OCI-LY1 (cell line): ENCODE data around the gene PGLYRP1.

Source experiments
- H2AFZ ChIP-seq: fragments of 200-600 bp; sonication (generic), shearing (Covaris generic); 2 replicates; pipeline ENCODE4 v1.6.0; 2014; ENCODE audit warnings: antibody characterized with exemption, mild to moderate bottlenecking, low read length
- H3F3A ChIP-seq: fragments of 200-600 bp; sonication (generic), shearing (Covaris generic); 2 replicates; pipeline ENCODE4 v1.6.0; 2014; ENCODE audit warnings: mild to moderate bottlenecking, antibody characterized with exemption, low read length, moderate library complexity; ENCODE audit not compliant: insufficient read depth
- H3K27ac ChIP-seq: fragments of 200-600 bp; sonication (generic); 2 replicates; pipeline ENCODE4 v1.5.1; 2014; ENCODE audit warnings: low read length, mixed run types, mild to moderate bottlenecking, low read depth; ENCODE audit not compliant: poor library complexity, severe bottlenecking
- H3K27me3 ChIP-seq: fragments of 200-600 bp; sonication (generic); 2 replicates; pipeline ENCODE4 v1.6.0; 2014; ENCODE audit warnings: antibody characterized with exemption, mild to moderate bottlenecking, low read length, moderate library complexity; ENCODE audit not compliant: insufficient read depth
- H3K36me3 ChIP-seq: fragments of 200-600 bp; sonication (generic); 2 replicates; pipeline ENCODE4 v1.6.1; 2014; ENCODE audit warnings: mild to moderate bottlenecking, antibody characterized with exemption, low read length, moderate library complexity, mixed read lengths; ENCODE audit not compliant: insufficient read depth
- H3K4me1 ChIP-seq: fragments of 200-600 bp; sonication (generic); 2 replicates; pipeline ENCODE4 v1.5.1; 2014; ENCODE audit warnings: mild to moderate bottlenecking, low read length, moderate library complexity; ENCODE audit not compliant: insufficient read depth, severe bottlenecking
- H3K4me2 ChIP-seq: fragments of 200-600 bp; sonication (generic), shearing (Covaris generic); 2 replicates; pipeline ENCODE4 v1.6.1; 2014; ENCODE audit warnings: low read length
- H3K4me3 ChIP-seq: fragments of 200-600 bp; sonication (generic); 2 replicates; pipeline ENCODE4 v1.5.1; 2014; ENCODE audit warnings: low read length, low read depth, mild to moderate bottlenecking, mixed read lengths; ENCODE audit not compliant: poor library complexity, severe bottlenecking
- H3K79me2 ChIP-seq: fragments of 200-600 bp; shearing (Covaris generic); 2 replicates; pipeline ENCODE4 v1.6.1; 2016; ENCODE audit warnings: mixed run types, low read length, mixed read lengths; ENCODE audit not compliant: insufficient read depth
- H3K9ac ChIP-seq: fragments of 200-600 bp; sonication (generic), shearing (Covaris generic); 2 replicates; pipeline ENCODE4 v1.6.1; 2014; ENCODE audit warnings: mild to moderate bottlenecking, low read length, mixed read lengths
- H3K9me2 ChIP-seq: fragments of 200-600 bp; sonication (generic), shearing (Covaris generic); 2 replicates; pipeline ENCODE4 v1.6.1; 2014; ENCODE audit warnings: low read depth, mild to moderate bottlenecking, low read length, mixed read lengths
- H3K9me3 ChIP-seq: fragments of 200-600 bp; shearing (Covaris generic); 2 replicates; pipeline ENCODE4 v1.6.1; 2014; ENCODE audit warnings: low read length, mixed read lengths
- H4K20me1 ChIP-seq: fragments of 200-600 bp; sonication (generic), shearing (Covaris generic); 2 replicates; pipeline ENCODE4 v1.6.0; 2016; ENCODE audit warnings: mild to moderate bottlenecking, low read length; ENCODE audit not compliant: insufficient read depth
- EZH2 ChIP-seq: fragments of 200-600 bp; sonication (generic), shearing (Covaris generic); IDR thresholded peaks from 2 replicates; pipeline ENCODE4 v1.8.0; 2017; ENCODE audit warnings: borderline replicate concordance, mixed run types, mild to moderate bottlenecking, antibody characterized with exemption, low read length, moderate library complexity, mixed read lengths
- TF ChIP-seq, protein P1 (sequence below): fragments of 200-600 bp; sonication (generic), shearing (Covaris generic); IDR thresholded peaks from 2 replicates; pipeline ENCODE4 v1.5.1; 2017; ENCODE audit warnings: mild to moderate bottlenecking, antibody characterized with exemption, low read length, moderate library complexity, mixed read lengths

The PGLYRP1 gene

DNA sequence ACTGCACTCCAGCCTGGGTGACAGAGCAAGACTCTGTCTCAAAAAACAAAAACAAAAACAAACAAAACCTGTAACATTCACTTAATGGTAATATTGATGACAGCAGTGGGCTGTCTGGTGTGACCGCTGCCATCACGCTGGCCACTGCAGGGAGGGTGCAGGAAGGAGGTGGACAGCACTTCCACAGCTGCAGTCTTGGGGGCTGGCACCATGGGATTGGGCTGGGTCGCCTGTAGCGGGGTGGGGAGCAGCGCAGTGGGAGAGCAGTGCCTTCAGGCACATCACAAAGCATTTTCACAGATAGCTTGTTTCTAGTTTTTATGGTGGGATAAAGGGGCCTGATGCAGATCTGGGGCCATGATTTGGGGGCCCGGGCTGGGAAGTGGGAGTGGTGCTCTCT, 12.7 kb upstream of the PGLYRP1 start:
- no peak overlapping the region for H3K27ac ChIP-seq
- H4K20me1 ChIP-seq = no peaks in the 10 kb centered on the region

DNA sequence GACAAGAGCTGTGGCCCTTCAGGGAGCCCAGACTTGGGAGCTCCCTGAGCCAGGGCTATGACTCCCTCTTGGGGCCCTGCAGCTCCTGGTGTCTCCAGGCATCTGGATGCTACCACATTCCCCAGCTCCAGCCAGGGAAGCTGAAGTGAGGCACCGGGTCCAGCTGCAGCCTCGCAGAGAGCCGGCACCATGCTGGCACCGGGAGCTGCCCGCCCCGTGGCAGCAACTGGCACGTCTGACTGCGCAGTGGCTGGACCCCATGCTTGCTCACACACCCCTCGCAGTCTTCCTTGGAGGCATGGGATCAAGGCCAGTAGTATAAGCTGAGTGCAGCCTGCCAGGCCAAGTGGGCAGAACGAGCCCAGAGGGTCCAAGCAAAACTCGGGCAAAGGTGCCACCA, 10.5 kb upstream of the PGLYRP1 start:
- Histone ChIP-seq H3K9ac (no peak overlapping the region), H3K27me3 (peaks cover 6% of the 10 kb centered on the region; the same call in 1 of the 2 replicates), H3K9me2 (no peaks in the 10 kb centered on the region), H4K20me1 (no peaks in the 10 kb centered on the region), H3K4me2 (no peak overlapping the region), H3K79me2 (no peaks in the 10 kb centered on the region), H3K27ac (no peak overlapping the region), H3K4me3 (no peak overlapping the region), H3K4me1 (no peaks in the 10 kb centered on the region), H3K36me3 (no peaks in the 10 kb centered on the region; the same call in 1 of the 2 replicates), H3K9me3 (peaks cover 3% of the 10 kb centered on the region; the same call in 1 of the 2 replicates), H3F3A (no peaks in the 10 kb centered on the region), H2AFZ (no peak overlapping the region)
- no peak for TF ChIP-seq EZH2
- TF ChIP-seq, protein P1, sequence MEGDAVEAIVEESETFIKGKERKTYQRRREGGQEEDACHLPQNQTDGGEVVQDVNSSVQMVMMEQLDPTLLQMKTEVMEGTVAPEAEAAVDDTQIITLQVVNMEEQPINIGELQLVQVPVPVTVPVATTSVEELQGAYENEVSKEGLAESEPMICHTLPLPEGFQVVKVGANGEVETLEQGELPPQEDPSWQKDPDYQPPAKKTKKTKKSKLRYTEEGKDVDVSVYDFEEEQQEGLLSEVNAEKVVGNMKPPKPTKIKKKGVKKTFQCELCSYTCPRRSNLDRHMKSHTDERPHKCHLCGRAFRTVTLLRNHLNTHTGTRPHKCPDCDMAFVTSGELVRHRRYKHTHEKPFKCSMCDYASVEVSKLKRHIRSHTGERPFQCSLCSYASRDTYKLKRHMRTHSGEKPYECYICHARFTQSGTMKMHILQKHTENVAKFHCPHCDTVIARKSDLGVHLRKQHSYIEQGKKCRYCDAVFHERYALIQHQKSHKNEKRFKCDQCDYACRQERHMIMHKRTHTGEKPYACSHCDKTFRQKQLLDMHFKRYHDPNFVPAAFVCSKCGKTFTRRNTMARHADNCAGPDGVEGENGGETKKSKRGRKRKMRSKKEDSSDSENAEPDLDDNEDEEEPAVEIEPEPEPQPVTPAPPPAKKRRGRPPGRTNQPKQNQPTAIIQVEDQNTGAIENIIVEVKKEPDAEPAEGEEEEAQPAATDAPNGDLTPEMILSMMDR = no peak

More for the DNA sequence above, 12.7 kb upstream of the PGLYRP1 start:
- Histone ChIP-seq H3K79me2 (no peaks in the 10 kb centered on the region), H2AFZ (no peak overlapping the region), H3K4me1 (no peaks in the 10 kb centered on the region), H3K27me3 (peaks cover 10% of the 10 kb centered on the region; the same call in 1 of the 2 replicates), H3K36me3 (no peaks in the 10 kb centered on the region; the same call in 1 of the 2 replicates), H3K4me3 (no peak overlapping the region), H3K9me2 (no peaks in the 10 kb centered on the region), H3K9me3 (peaks cover 3% of the 10 kb centered on the region; the same call in 1 of the 2 replicates), H3K9ac (no peak overlapping the region), H3K4me2 (no peak overlapping the region), H3F3A (no peaks in the 10 kb centered on the region)
- TF ChIP-seq, protein P1 = no peak
- TF ChIP-seq EZH2 = no peak

- H3K9me2 ChIP-seq = no peaks in the 10 kb centered on the region
- H3F3A ChIP-seq = no peaks in the 10 kb centered on the region
- H3K36me3 ChIP-seq = no peaks in the 10 kb centered on the region; the same call in 1 of the 2 replicates
- no peaks in the 10 kb centered on the region for H3K79me2 ChIP-seq
- no peaks in the 10 kb centered on the region for H4K20me1 ChIP-seq
- no peak overlapping the region for H3K9ac ChIP-seq
- no peak overlapping the region for H3K4me2 ChIP-seq
- no peaks in the 10 kb centered on the region for H3K4me1 ChIP-seq
- no peak overlapping the region for H3K27ac ChIP-seq
- H2AFZ ChIP-seq = no peak overlapping the region
- H3K4me3 ChIP-seq = no peak overlapping the region
- TF ChIP-seq EZH2 = no peak
- TF ChIP-seq, protein P1 = no peak
- H3K9me3 ChIP-seq = peaks cover 3% of the 10 kb centered on the region; the same call in 1 of the 2 replicates
- peaks cover 6% of the 10 kb centered on the region; the same call in 1 of the 2 replicates for H3K27me3 ChIP-seq
Observed at GRCh38 chr19:46032597-46033025, 9.8 kb upstream of the PGLYRP1 start.
